SK-N-SH treated with all-trans-retinoic acid at 6 μM for 48 hours (cell line): ENCODE results near the gene RAB35.

Source experiments
- ARNTL ChIP-seq: fragments of 450-650 bp; formaldehyde crosslinking; IDR thresholded peaks from 2 replicates; pipeline ENCODE4 v1.5.0; 2020; ENCODE audit warnings: low read depth, mild to moderate bottlenecking, moderate library complexity, borderline replicate concordance
- CREB5 ChIP-seq: fragments of 250-450 bp; sonication (Bioruptor Pico); IDR thresholded peaks from 2 replicates; pipeline ENCODE4 v1.5.1; 2020; ENCODE audit warnings: low read depth, mild to moderate bottlenecking, moderate library complexity
- ESRRG ChIP-seq: fragments of 250-450 bp; sonication (Bioruptor Pico); IDR thresholded peaks from 2 replicates; pipeline ENCODE4 v1.6.1; 2021; ENCODE audit warnings: mild to moderate bottlenecking
- GLIS3 ChIP-seq: fragments of 250-450 bp; sonication (Bioruptor Pico); IDR thresholded peaks from 2 replicates; pipeline ENCODE4 v1.5.0; 2020; ENCODE audit warnings: mild to moderate bottlenecking, moderate library complexity
- ISL1 ChIP-seq: fragments of 250-450 bp; sonication (Bioruptor Pico); IDR thresholded peaks from 2 replicates; pipeline ENCODE4 v2.1.2; 2022; ENCODE audit warnings: mild to moderate bottlenecking, moderate library complexity
- OSR1 ChIP-seq: fragments of 250-450 bp; sonication (Bioruptor Pico); IDR thresholded peaks from 2 replicates; pipeline ENCODE4 v1.8.0; 2022; ENCODE audit warnings: moderate library complexity, mild to moderate bottlenecking, inconsistent platforms
- PPARA ChIP-seq: fragments of 250-450 bp; sonication (Bioruptor Pico); IDR thresholded peaks from 2 replicates; pipeline ENCODE4 v1.5.0; 2020; ENCODE audit warnings: mild to moderate bottlenecking, borderline replicate concordance
- SNAI2 ChIP-seq: fragments of 250-450 bp; sonication (Bioruptor Pico); IDR thresholded peaks from 2 replicates; pipeline ENCODE4 v1.5.0; 2020; ENCODE audit warnings: mild to moderate bottlenecking, moderate library complexity
- TCF4 ChIP-seq: fragments of 250-450 bp; sonication (Bioruptor Pico); IDR thresholded peaks from 2 replicates; pipeline ENCODE4 v1.8.0; 2021; ENCODE audit warnings: mild to moderate bottlenecking, moderate library complexity, borderline replicate concordance
- ZC3H10 ChIP-seq: fragments of 250-450 bp; sonication (Bioruptor Pico); IDR thresholded peaks from 2 replicates; pipeline ENCODE4 v1.5.1; 2021; ENCODE audit warnings: mild to moderate bottlenecking, moderate library complexity
- ZFP3 ChIP-seq: fragments of 250-450 bp; sonication (Bioruptor Pico); IDR thresholded peaks from 2 replicates; pipeline ENCODE4 v1.5.0; 2020; ENCODE audit warnings: mild to moderate bottlenecking, moderate library complexity
- ZFP30 ChIP-seq: fragments of 450-650 bp; formaldehyde crosslinking; IDR thresholded peaks from 2 replicates; pipeline ENCODE4 v1.5.0; 2022; ENCODE audit warnings: mild to moderate bottlenecking, moderate library complexity
- ZNF8 ChIP-seq: fragments of 450-650 bp; formaldehyde crosslinking; IDR thresholded peaks from 2 replicates; pipeline ENCODE4 v1.5.0; 2020; ENCODE audit warnings: mild to moderate bottlenecking, moderate library complexity

- no peak for TF ChIP-seq TCF4
- no peak for TF ChIP-seq OSR1 (CRISPR knock-in tag)
- no peak for TF ChIP-seq PPARA (CRISPR knock-in tag)
- TF ChIP-seq ESRRG (CRISPR knock-in tag): no peak
- TF ChIP-seq CREB5 (CRISPR knock-in tag): no peak
- no peak for TF ChIP-seq ARNTL (CRISPR knock-in tag)
- TF ChIP-seq ZFP3 (CRISPR knock-in tag): no peak
- no peak for TF ChIP-seq GLIS3 (CRISPR knock-in tag)
- no peak for TF ChIP-seq ZFP30 (CRISPR knock-in tag)
- TF ChIP-seq ZC3H10 (CRISPR knock-in tag): no peak
- TF ChIP-seq ZNF8 (CRISPR knock-in tag): no peak
- TF ChIP-seq ISL1: no peak
- no peak for TF ChIP-seq SNAI2 (CRISPR knock-in tag)
These were observed 25.0 kb downstream of the RAB35 start for GRCh38 chr12:120091371-120092090.
